Panc1 (cell line): Measurements from ENCODE around the gene NEURL1B. TPM values are rescaled to one million over a fixed set of nuclear protein-coding genes. Genes with fewer than 3 reads are reported as not detected.

Source experiments
- ATAC-seq: fragments of 200-7000 bp; cut with Tn5 transposase; 2 replicates; pipeline ENCODE4 v1.9.1; 2020; ENCODE audit warnings: mild to moderate bottlenecking, moderate library complexity
- BruUV-seq: library from RNA; stranded (reverse); fragments of 400-500 nt; replicated peaks from 2 replicates; lab custom pipeline; 2021; lab: Mats Ljungman, UMichigan
- CTCF ChIA-PET: fragments of 300-600 bp; sonication (Branson Sonifier 250); formaldehyde crosslinking; loops from one replicate; lab custom pipeline; 2022; ENCODE audit warnings: antibody characterized with exemption; lab: Charles Lee
- POLR2A ChIA-PET: fragments of 300-600 bp; sonication (Branson Sonifier 250); formaldehyde crosslinking; loops from one replicate; lab custom pipeline; 2022; ENCODE audit warnings: antibody characterized with exemption; lab: Charles Lee
- DNase-seq: peaks from one replicate; pipeline ENCODE4 v3.0.0-alpha.2; 2010; ENCODE audit warnings: low read depth, low spot score
- H3K27ac ChIP-seq: 2 replicates; pipeline ENCODE4 v1.5.1; 2011; ENCODE audit warnings: mild to moderate bottlenecking, low read length, inconsistent platforms
- H3K27me3 ChIP-seq: fragments of 200-500 bp; sonication (Bioruptor generic); 2 replicates; pipeline ENCODE4 v1.6.0; 2014; ENCODE audit warnings: low read length, inconsistent platforms; ENCODE audit not compliant: control insufficient read depth, insufficient read depth
- H3K36me3 ChIP-seq: fragments of 200-500 bp; sonication (Bioruptor generic); 2 replicates; pipeline ENCODE4 v1.5.1; 2014; ENCODE audit warnings: inconsistent platforms, mild to moderate bottlenecking, low read length, moderate library complexity; ENCODE audit not compliant: control insufficient read depth, insufficient read depth
- H3K4me1 ChIP-seq: 2 replicates; pipeline ENCODE4 v1.5.1; 2011; ENCODE audit warnings: inconsistent platforms, mild to moderate bottlenecking, low read length, moderate library complexity; ENCODE audit not compliant: control insufficient read depth, insufficient read depth
- H3K4me3 ChIP-seq, 2 experiments: 2 replicates each; pipeline ENCODE4 v1.5.1; 2011 to 2012; ENCODE audit warnings: low read depth in 2 of 2, low read length in 2 of 2, mild to moderate bottlenecking in 2 of 2, inconsistent platforms in 1 of 2, moderate library complexity in 1 of 2
- H3K9me3 ChIP-seq: fragments of 200-500 bp; sonication (Bioruptor generic); 2 replicates; pipeline ENCODE4 v1.5.1; 2014; ENCODE audit warnings: low read depth, mild to moderate bottlenecking, inconsistent platforms, low read length, moderate library complexity; ENCODE audit not compliant: control insufficient read depth, insufficient read depth
- POLR2AphosphoS5 ChIP-seq: IDR thresholded peaks from 2 replicates; pipeline ENCODE4 v1.6.1; 2012; ENCODE audit warnings: mild to moderate bottlenecking, low read depth, low read length, moderate library complexity
- SIN3A ChIP-seq: IDR thresholded peaks from 2 replicates; pipeline ENCODE4 v1.6.1; 2012; ENCODE audit warnings: low read depth, mild to moderate bottlenecking, low read length, moderate library complexity, borderline replicate concordance; ENCODE audit not compliant: insufficient read depth
- TCF7L2 ChIP-seq: IDR thresholded peaks from 2 replicates; pipeline ENCODE4 v1.6.1; 2011; ENCODE audit warnings: mild to moderate bottlenecking, low read depth, low read length, inconsistent platforms
- in situ Hi-C: cut with HindIII; loops from 2 replicates; pipeline ENCODE4 v1.10.0; 2016; ENCODE audit warnings: low sequenced_read_pairs, low pct_unique_long_range_greater_than_20kb
- intact Hi-C: fragments of 100-400 bp; cut with micrococcal nuclease; formaldehyde crosslinking; loops from one replicate; pipeline ENCODE4 v1.10.0; 2022; ENCODE audit not compliant: unreplicated experiment
- total RNA-seq: library from RNA; stranded (reverse); gene quantifications from one replicate; pipeline ENCODE4 v1.2.1, GENCODE V29; 2021; ENCODE audit not compliant: unreplicated experiment
- TF ChIP-seq, protein P1 (sequence below), 2 experiments: IDR thresholded peaks; 2 replicates each; pipeline ENCODE4 v1.6.1; 2011 to 2012; ENCODE audit warnings: low read depth in 2 of 2, control low read depth in 1 of 2, low read length in 1 of 2, mild to moderate bottlenecking in 1 of 2, moderate library complexity in 1 of 2; ENCODE audit not compliant: insufficient read depth in 1 of 2
- TF ChIP-seq, protein P2 (sequence below): fragments of 450-650 bp; IDR thresholded peaks from 2 replicates; pipeline ENCODE4 v1.5.1; 2017; ENCODE audit warnings: mild to moderate bottlenecking

NEURL1B gene
- total RNA-seq, 1 experiment from 2014 or later = 5.3 TPM

DNA sequence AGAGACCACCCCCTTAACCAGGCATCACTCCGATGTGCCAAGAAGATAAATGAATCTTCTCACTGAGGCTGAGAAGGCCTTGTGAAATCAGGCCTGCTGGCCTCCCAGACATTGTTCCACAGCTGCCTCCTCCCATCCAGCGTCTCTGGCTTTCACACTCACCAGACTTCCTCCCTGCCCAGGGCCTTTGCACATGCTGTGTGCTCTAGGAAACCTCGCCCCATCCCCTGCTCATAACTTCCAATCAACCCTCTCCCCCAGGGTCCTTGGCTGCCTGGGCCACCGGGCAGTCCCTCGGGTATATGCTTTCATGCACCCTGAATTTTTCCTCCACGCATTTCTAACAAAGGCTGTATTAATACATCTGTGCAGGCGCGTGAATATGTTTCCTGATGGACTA, 71.5 kb downstream of the NEURL1B start:
- intact Hi-C loops = loop anchor here (1.0 to 10.0 kb wide), 4 partner anchors 152 to 245 kb away; partner anchors contain the start of gene RPL26L1
- POLR2A ChIA-PET = no interaction called here
- Histone ChIP-seq H3K36me3 (no peaks in the 10 kb centered on the region), H3K27ac (peak overlapping the region; percentile 20; the same call in 1 of the 2 replicates), H3K4me1 (peaks cover 42% of the 10 kb centered on the region), H3K9me3 (no peaks in the 10 kb centered on the region), H3K27me3 (no peaks in the 10 kb centered on the region), H3K4me3 (no peak overlapping the region)
- CTCF ChIA-PET = no interaction called here
- TF ChIP-seq SIN3A (no peak), POLR2AphosphoS5 (no peak), TCF7L2 (no peak)
- TF ChIP-seq, protein P1, sequence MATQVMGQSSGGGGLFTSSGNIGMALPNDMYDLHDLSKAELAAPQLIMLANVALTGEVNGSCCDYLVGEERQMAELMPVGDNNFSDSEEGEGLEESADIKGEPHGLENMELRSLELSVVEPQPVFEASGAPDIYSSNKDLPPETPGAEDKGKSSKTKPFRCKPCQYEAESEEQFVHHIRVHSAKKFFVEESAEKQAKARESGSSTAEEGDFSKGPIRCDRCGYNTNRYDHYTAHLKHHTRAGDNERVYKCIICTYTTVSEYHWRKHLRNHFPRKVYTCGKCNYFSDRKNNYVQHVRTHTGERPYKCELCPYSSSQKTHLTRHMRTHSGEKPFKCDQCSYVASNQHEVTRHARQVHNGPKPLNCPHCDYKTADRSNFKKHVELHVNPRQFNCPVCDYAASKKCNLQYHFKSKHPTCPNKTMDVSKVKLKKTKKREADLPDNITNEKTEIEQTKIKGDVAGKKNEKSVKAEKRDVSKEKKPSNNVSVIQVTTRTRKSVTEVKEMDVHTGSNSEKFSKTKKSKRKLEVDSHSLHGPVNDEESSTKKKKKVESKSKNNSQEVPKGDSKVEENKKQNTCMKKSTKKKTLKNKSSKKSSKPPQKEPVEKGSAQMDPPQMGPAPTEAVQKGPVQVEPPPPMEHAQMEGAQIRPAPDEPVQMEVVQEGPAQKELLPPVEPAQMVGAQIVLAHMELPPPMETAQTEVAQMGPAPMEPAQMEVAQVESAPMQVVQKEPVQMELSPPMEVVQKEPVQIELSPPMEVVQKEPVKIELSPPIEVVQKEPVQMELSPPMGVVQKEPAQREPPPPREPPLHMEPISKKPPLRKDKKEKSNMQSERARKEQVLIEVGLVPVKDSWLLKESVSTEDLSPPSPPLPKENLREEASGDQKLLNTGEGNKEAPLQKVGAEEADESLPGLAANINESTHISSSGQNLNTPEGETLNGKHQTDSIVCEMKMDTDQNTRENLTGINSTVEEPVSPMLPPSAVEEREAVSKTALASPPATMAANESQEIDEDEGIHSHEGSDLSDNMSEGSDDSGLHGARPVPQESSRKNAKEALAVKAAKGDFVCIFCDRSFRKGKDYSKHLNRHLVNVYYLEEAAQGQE (IDR thresholded peaks at IDR 0.05; ENCODE audit: insufficient read depth in 1 of 2, low read depth in 2 of 2, low read length in 1 of 2) = no peak
- TF ChIP-seq, protein P2, sequence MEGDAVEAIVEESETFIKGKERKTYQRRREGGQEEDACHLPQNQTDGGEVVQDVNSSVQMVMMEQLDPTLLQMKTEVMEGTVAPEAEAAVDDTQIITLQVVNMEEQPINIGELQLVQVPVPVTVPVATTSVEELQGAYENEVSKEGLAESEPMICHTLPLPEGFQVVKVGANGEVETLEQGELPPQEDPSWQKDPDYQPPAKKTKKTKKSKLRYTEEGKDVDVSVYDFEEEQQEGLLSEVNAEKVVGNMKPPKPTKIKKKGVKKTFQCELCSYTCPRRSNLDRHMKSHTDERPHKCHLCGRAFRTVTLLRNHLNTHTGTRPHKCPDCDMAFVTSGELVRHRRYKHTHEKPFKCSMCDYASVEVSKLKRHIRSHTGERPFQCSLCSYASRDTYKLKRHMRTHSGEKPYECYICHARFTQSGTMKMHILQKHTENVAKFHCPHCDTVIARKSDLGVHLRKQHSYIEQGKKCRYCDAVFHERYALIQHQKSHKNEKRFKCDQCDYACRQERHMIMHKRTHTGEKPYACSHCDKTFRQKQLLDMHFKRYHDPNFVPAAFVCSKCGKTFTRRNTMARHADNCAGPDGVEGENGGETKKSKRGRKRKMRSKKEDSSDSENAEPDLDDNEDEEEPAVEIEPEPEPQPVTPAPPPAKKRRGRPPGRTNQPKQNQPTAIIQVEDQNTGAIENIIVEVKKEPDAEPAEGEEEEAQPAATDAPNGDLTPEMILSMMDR = no peak
- in situ Hi-C loops = no loop called here
- no peak for DNase-seq
- peak; percentile 2; the same call in 1 of the 2 replicates for ATAC-seq
- BruUV-seq = no TSS peak

GRCh38 chr5:172713113-172713808, 72.2 kb downstream of the NEURL1B start:
- Histone ChIP-seq H3K27ac (peak overlapping the region; percentile 66), H3K9me3 (no peaks in the 10 kb centered on the region), H3K4me3 (peak overlapping the region in 1 of 2 experiments; percentile 40; a peak in 2 of 4 replicates), H3K27me3 (no peaks in the 10 kb centered on the region), H3K4me1 (peaks cover 42% of the 10 kb centered on the region), H3K36me3 (no peaks in the 10 kb centered on the region)
- DNase-seq = no peak
- peak; percentile 73 for ATAC-seq
- TF ChIP-seq, protein P2 = peak; percentile 93
- 0 out of 2 replicates have a peak, but pooled peaks have one; percentile 30 for TF ChIP-seq TCF7L2
- no peak for TF ChIP-seq SIN3A
- no peak for TF ChIP-seq POLR2AphosphoS5
- TF ChIP-seq, protein P1 (IDR thresholded peaks at IDR 0.05; ENCODE audit: insufficient read depth in 1 of 2, low read depth in 2 of 2, low read length in 1 of 2) = no peak
- in situ Hi-C loops = no loop called here
- BruUV-seq = no TSS peak
- POLR2A ChIA-PET = interaction anchor here (0.6 kb wide), 1 partner anchor 288 kb away, joined by 3 read pairs; no protein-coding TSS in a partner anchor
- intact Hi-C loops = loop anchor here (1.0 to 10.0 kb wide), 4 partner anchors 152 to 244 kb away; partner anchors contain the start of gene RPL26L1
- CTCF ChIA-PET = interaction anchor here (0.6 kb wide), 2 partner anchors 29 to 120 kb away, joined by 3 to 4 read pairs; no protein-coding TSS in a partner anchor
